ENCODE data around the gene ASB18.

DNA sequence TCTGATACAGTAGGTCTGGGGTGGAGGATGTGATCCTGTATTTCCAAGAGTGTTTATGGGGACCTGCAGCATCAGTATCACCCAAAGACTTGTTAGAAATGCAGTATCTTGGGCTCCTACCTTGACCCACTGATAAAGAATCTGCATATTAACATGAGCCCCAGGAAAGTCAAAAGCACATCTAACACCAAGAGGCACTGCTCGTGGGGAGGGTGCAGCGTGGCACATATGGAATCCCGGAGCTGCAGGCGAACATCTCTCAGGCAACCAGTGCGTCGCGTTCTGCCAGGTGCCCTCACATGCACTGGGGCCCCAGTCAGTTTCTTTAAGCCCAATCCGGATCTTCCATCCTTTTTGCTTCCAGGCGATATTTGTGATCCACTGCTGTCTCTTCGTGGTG lies 41.3 kb upstream of the ASB18 start:
- TF ChIP-seq, protein P1, sequence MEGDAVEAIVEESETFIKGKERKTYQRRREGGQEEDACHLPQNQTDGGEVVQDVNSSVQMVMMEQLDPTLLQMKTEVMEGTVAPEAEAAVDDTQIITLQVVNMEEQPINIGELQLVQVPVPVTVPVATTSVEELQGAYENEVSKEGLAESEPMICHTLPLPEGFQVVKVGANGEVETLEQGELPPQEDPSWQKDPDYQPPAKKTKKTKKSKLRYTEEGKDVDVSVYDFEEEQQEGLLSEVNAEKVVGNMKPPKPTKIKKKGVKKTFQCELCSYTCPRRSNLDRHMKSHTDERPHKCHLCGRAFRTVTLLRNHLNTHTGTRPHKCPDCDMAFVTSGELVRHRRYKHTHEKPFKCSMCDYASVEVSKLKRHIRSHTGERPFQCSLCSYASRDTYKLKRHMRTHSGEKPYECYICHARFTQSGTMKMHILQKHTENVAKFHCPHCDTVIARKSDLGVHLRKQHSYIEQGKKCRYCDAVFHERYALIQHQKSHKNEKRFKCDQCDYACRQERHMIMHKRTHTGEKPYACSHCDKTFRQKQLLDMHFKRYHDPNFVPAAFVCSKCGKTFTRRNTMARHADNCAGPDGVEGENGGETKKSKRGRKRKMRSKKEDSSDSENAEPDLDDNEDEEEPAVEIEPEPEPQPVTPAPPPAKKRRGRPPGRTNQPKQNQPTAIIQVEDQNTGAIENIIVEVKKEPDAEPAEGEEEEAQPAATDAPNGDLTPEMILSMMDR (IDR thresholded peaks at IDR 0.05; ENCODE audit: low read depth, low read length, missing input control) = no peak
- TF ChIP-seq, protein P2, sequence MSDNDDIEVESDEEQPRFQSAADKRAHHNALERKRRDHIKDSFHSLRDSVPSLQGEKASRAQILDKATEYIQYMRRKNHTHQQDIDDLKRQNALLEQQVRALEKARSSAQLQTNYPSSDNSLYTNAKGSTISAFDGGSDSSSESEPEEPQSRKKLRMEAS (IDR thresholded peaks at IDR 0.05) = no peak
- TF ChIP-seq YY1 (IDR thresholded peaks at IDR 0.05) (no peak), RAD21 (IDR thresholded peaks at IDR 0.05) (no peak), TAF1 (conservative IDR thresholded peaks at IDR 0.05) (no peak)
- TF ChIP-seq, protein P3, sequence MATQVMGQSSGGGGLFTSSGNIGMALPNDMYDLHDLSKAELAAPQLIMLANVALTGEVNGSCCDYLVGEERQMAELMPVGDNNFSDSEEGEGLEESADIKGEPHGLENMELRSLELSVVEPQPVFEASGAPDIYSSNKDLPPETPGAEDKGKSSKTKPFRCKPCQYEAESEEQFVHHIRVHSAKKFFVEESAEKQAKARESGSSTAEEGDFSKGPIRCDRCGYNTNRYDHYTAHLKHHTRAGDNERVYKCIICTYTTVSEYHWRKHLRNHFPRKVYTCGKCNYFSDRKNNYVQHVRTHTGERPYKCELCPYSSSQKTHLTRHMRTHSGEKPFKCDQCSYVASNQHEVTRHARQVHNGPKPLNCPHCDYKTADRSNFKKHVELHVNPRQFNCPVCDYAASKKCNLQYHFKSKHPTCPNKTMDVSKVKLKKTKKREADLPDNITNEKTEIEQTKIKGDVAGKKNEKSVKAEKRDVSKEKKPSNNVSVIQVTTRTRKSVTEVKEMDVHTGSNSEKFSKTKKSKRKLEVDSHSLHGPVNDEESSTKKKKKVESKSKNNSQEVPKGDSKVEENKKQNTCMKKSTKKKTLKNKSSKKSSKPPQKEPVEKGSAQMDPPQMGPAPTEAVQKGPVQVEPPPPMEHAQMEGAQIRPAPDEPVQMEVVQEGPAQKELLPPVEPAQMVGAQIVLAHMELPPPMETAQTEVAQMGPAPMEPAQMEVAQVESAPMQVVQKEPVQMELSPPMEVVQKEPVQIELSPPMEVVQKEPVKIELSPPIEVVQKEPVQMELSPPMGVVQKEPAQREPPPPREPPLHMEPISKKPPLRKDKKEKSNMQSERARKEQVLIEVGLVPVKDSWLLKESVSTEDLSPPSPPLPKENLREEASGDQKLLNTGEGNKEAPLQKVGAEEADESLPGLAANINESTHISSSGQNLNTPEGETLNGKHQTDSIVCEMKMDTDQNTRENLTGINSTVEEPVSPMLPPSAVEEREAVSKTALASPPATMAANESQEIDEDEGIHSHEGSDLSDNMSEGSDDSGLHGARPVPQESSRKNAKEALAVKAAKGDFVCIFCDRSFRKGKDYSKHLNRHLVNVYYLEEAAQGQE (IDR thresholded peaks at IDR 0.05) = no peak
